Natural killer cell (primary cell): ENCODE results near the gene RCAN2. TPM values are rescaled to one million over a fixed set of nuclear protein-coding genes. Genes with fewer than 3 reads are reported as not detected.

Experiments used
- ATAC-seq, 3 donors: fragments of 150-1000 bp in 2 of 3; fragments of 200-7000 bp in 1 of 3; cut with Tn5 transposase; 1 replicate in 1 of 3; 2 replicates in 2 of 3; pipeline ENCODE4 v1.10.0; 2021; ENCODE audit warnings: mild to moderate bottlenecking in 2 of 3, moderate library complexity in 2 of 3
- DNase-seq, 2 donors: peaks; one replicate each; pipeline versions ENCODE4 v3.0.0 to v3.0.0-alpha.2; 2013 to 2021; ENCODE audit warnings: mixed read lengths in 1 of 2
- H3K27ac ChIP-seq: one replicate; pipeline ENCODE4 v1.5.1; 2013; ENCODE audit warnings: mild to moderate bottlenecking, low read length
- H3K27me3 ChIP-seq: one replicate; pipeline ENCODE4 v1.6.1; 2013; ENCODE audit warnings: low read length; ENCODE audit not compliant: control insufficient read depth, insufficient read depth
- H3K36me3 ChIP-seq: one replicate; pipeline ENCODE4 v1.6.1; 2013; ENCODE audit warnings: low read length; ENCODE audit not compliant: control insufficient read depth, insufficient read depth
- H3K4me1 ChIP-seq: one replicate; pipeline ENCODE4 v1.6.1; 2013; ENCODE audit warnings: low read length; ENCODE audit not compliant: control insufficient read depth, insufficient read depth
- H3K4me3 ChIP-seq: one replicate; pipeline ENCODE4 v1.5.1; 2013; ENCODE audit warnings: low read length
- H3K9me3 ChIP-seq: one replicate; pipeline ENCODE4 v1.6.1; 2013; ENCODE audit warnings: low read length; ENCODE audit not compliant: control insufficient read depth, insufficient read depth
- H3K27ac Mint-ChIP-seq, 2 donors: one replicate each; pipeline ENCODE4 v1.8.0; 2022; ENCODE audit warnings: mild to moderate bottlenecking in 2 of 2, mixed read lengths in 2 of 2, moderate library complexity in 1 of 2
- H3K27me3 Mint-ChIP-seq, 2 donors: one replicate each; pipeline ENCODE4 v1.8.0; 2022; ENCODE audit warnings: low read depth in 2 of 2, mixed read lengths in 2 of 2
- H3K36me3 Mint-ChIP-seq: one replicate; pipeline ENCODE4 v1.8.0; 2022; ENCODE audit warnings: mixed read lengths
- H3K4me1 Mint-ChIP-seq, 2 donors: one replicate each; pipeline ENCODE4 v1.8.0; 2022; ENCODE audit warnings: mixed read lengths in 2 of 2
- H3K4me3 Mint-ChIP-seq: one replicate; pipeline ENCODE4 v1.8.0; 2022; ENCODE audit warnings: mild to moderate bottlenecking, moderate library complexity, mixed read lengths
- H3K9me3 Mint-ChIP-seq, 2 donors: one replicate each; pipeline ENCODE4 v1.8.0; 2022; ENCODE audit warnings: mixed read lengths in 2 of 2
- WGBS: methylation state at CpG from one replicate; pipeline ENCODE4 v1.1.7; 2013; ENCODE audit warnings: missing lambda C conversion rate; ENCODE audit not compliant: insufficient coverage; 5-methylcytosine and 5-hydroxymethylcytosine counted together
- intact Hi-C: fragments of 100-400 bp; cut with micrococcal nuclease; formaldehyde crosslinking; loops from one replicate; pipeline ENCODE4 v1.14.2; 2022
- total RNA-seq, 4 donors: library from RNA; stranded (reverse); fragments of 120-200 nt in 1 of 4; gene quantifications; one replicate each; pipeline versions ENCODE4 v1.2.3 to v1.2.4, GENCODE V29; 2013 to 2022
- TF ChIP-seq, protein P1 (sequence below): fragments of 200-600 bp; IDR thresholded peaks from one replicate; pipeline ENCODE4 v1.8.0; 2022; ENCODE audit warnings: antibody characterized with exemption

RCAN2 gene
- total RNA-seq, 3 donors from 2014 or later (not counting 1 experiment from before 2014, with no cell fraction given): 0.43 TPM; not detected in 2

DNA sequence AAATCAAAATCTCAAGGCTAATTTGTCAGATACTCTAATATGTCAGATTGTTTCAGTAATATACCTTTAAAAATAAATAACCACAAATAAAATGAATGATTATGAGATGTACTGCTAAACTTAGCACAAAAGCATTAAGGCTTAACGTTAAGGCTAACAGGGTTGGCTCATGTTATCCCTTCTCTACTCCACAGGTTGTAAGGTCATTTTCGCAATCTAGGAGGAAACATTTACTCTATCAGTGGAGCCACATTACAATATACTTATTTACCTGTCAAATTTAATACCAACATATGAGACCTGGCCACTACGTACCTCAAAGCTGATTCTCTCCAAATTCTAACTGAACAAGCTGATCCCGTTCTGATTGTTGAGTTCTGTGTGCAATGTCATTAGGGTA lies 95.7 kb downstream of the RCAN2 start:
- H3K27me3 Mint-ChIP-seq: peaks cover 18 to 23% of the 10 kb centered on the region in 2 donors

DNA sequence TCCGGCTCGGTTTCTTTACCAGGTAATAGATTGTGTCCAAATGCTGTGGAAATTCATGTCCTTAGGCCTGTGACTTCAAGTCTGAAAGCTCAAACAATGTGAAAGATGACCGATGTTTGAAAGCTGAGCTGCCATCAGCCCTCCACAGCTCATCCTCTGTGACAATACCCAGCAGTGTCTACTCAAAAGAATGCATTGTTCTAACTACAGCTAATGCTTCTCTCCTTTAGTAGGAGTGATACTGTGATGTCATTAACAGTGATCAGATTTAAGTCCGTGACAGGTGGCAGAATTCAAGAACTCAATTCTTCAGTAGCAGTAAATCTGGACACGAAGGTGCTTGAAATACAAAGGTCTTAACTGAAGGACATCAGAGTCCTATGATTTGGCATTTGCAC lies 97.3 kb downstream of the RCAN2 start:
- Histone ChIP-seq H3K36me3 (no peaks in the 10 kb centered on the region), H3K4me3 (no peak overlapping the region), H3K27me3 (no peaks in the 10 kb centered on the region), H3K27ac (no peak overlapping the region), H3K9me3 (no peaks in the 10 kb centered on the region), H3K4me1 (no peaks in the 10 kb centered on the region)
- peaks cover 12 to 16% of the 10 kb centered on the region in 2 donors for H3K27me3 Mint-ChIP-seq
- intact Hi-C loops: no loop called here
- H3K9me3 Mint-ChIP-seq: no peaks in the 10 kb centered on the region
- DNase-seq (no peak), ATAC-seq (no peak)
- H3K4me3 Mint-ChIP-seq: no peak overlapping the region
- no peaks in the 10 kb centered on the region for H3K4me1 Mint-ChIP-seq
- no peaks in the 10 kb centered on the region for H3K36me3 Mint-ChIP-seq
- TF ChIP-seq, protein P1, sequence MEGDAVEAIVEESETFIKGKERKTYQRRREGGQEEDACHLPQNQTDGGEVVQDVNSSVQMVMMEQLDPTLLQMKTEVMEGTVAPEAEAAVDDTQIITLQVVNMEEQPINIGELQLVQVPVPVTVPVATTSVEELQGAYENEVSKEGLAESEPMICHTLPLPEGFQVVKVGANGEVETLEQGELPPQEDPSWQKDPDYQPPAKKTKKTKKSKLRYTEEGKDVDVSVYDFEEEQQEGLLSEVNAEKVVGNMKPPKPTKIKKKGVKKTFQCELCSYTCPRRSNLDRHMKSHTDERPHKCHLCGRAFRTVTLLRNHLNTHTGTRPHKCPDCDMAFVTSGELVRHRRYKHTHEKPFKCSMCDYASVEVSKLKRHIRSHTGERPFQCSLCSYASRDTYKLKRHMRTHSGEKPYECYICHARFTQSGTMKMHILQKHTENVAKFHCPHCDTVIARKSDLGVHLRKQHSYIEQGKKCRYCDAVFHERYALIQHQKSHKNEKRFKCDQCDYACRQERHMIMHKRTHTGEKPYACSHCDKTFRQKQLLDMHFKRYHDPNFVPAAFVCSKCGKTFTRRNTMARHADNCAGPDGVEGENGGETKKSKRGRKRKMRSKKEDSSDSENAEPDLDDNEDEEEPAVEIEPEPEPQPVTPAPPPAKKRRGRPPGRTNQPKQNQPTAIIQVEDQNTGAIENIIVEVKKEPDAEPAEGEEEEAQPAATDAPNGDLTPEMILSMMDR: no peak
- H3K27ac Mint-ChIP-seq: no peak overlapping the region
- 89% methylated on average over 5 of the region's 5 CpGs for WGBS

More for the DNA sequence above, 95.7 kb downstream of the RCAN2 start:
- H3K27ac Mint-ChIP-seq: no peak overlapping the region
- intact Hi-C loops: no loop called here
- H3K4me3 Mint-ChIP-seq: no peak overlapping the region
- H3K4me1 Mint-ChIP-seq: no peaks in the 10 kb centered on the region
- WGBS: 82% methylated on average over 4 of the region's 4 CpGs
- Histone ChIP-seq H3K4me1 (no peaks in the 10 kb centered on the region), H3K27ac (no peak overlapping the region), H3K4me3 (no peak overlapping the region), H3K36me3 (no peaks in the 10 kb centered on the region), H3K9me3 (no peaks in the 10 kb centered on the region), H3K27me3 (no peaks in the 10 kb centered on the region)
- DNase-seq: no peak
- TF ChIP-seq, protein P1: no peak
- no peaks in the 10 kb centered on the region for H3K36me3 Mint-ChIP-seq
- H3K9me3 Mint-ChIP-seq: no peaks in the 10 kb centered on the region
- no peak for ATAC-seq

GRCh38 chr6:46393161-46393939 lies 97.9 kb downstream of the RCAN2 start:
- H3K27ac Mint-ChIP-seq: no peak overlapping the region
- Histone ChIP-seq H3K27ac (no peak overlapping the region), H3K27me3 (no peaks in the 10 kb centered on the region), H3K4me1 (no peaks in the 10 kb centered on the region), H3K9me3 (no peaks in the 10 kb centered on the region), H3K4me3 (no peak overlapping the region), H3K36me3 (no peaks in the 10 kb centered on the region)
- DNase-seq (no peak), ATAC-seq (no peak)
- H3K4me3 Mint-ChIP-seq: no peak overlapping the region
- H3K4me1 Mint-ChIP-seq: no peaks in the 10 kb centered on the region
- intact Hi-C loops: no loop called here
- H3K9me3 Mint-ChIP-seq: no peaks in the 10 kb centered on the region
- H3K27me3 Mint-ChIP-seq: peaks cover 7 to 13% of the 10 kb centered on the region in 2 donors
- TF ChIP-seq, protein P1: no peak
- whole genome bisulfite sequencing: 95% methylated on average over 1 of the region's 2 CpGs
- no peaks in the 10 kb centered on the region for H3K36me3 Mint-ChIP-seq

- Histone ChIP-seq H3K9me3 (no peaks in the 10 kb centered on the region), H3K4me1 (no peaks in the 10 kb centered on the region), H3K4me3 (no peak overlapping the region), H3K27ac (no peak overlapping the region), H3K36me3 (no peaks in the 10 kb centered on the region), H3K27me3 (no peaks in the 10 kb centered on the region)
- 78% methylated on average over 1 of the region's 1 CpG for WGBS
- Mint-ChIP-seq H3K27ac (no peak overlapping the region), H3K4me1 (no peaks in the 10 kb centered on the region), H3K27me3 (peaks cover 6 to 13% of the 10 kb centered on the region in 2 donors), H3K36me3 (no peaks in the 10 kb centered on the region), H3K9me3 (no peaks in the 10 kb centered on the region), H3K4me3 (no peak overlapping the region)
- intact Hi-C loops: no loop called here
- ATAC-seq: no peak
- no peak for DNase-seq
- TF ChIP-seq, protein P1: no peak
Observed at GRCh38 chr6:46392294-46392693, 99.0 kb downstream of the RCAN2 start.
